Mammary epithelial cell (primary cell): ENCODE measurements around the gene GZMB.

ENCODE experiments used
- EZH2 ChIP-seq: IDR thresholded peaks from 2 replicates; pipeline ENCODE4 v1.6.1; 2012; ENCODE audit warnings: low read length, inconsistent platforms, borderline replicate concordance
- TF ChIP-seq, protein P1 (sequence below), 2 donors: IDR thresholded peaks in 1 of 2; conservative IDR thresholded peaks in 1 of 2; 2 replicates each; pipeline ENCODE4 v1.5.1; 2011 to 2012; ENCODE audit warnings: inconsistent platforms in 2 of 2, low read length in 2 of 2, mild to moderate bottlenecking in 2 of 2, control low read depth in 1 of 2, low read depth in 1 of 2; ENCODE audit not compliant: insufficient read depth in 1 of 2; ENCODE audit errors: extremely low read depth in 1 of 2

- TF ChIP-seq, protein P1, sequence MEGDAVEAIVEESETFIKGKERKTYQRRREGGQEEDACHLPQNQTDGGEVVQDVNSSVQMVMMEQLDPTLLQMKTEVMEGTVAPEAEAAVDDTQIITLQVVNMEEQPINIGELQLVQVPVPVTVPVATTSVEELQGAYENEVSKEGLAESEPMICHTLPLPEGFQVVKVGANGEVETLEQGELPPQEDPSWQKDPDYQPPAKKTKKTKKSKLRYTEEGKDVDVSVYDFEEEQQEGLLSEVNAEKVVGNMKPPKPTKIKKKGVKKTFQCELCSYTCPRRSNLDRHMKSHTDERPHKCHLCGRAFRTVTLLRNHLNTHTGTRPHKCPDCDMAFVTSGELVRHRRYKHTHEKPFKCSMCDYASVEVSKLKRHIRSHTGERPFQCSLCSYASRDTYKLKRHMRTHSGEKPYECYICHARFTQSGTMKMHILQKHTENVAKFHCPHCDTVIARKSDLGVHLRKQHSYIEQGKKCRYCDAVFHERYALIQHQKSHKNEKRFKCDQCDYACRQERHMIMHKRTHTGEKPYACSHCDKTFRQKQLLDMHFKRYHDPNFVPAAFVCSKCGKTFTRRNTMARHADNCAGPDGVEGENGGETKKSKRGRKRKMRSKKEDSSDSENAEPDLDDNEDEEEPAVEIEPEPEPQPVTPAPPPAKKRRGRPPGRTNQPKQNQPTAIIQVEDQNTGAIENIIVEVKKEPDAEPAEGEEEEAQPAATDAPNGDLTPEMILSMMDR (conservative IDR thresholded peaks at IDR 0.05 in 1 of 2, IDR thresholded peaks at IDR 0.05 in 1 of 2; ENCODE audit: extremely low read depth in 1 of 2, insufficient read depth in 1 of 2, low read depth in 1 of 2, low read length in 2 of 2): no peak
- TF ChIP-seq EZH2: no peak
Observed at GRCh38 chr14:24680516-24680915, 46.5 kb upstream of the GZMB start.
